NCI-H1092 treated with DMSO at 0.1 percent for 48 hours (cell line): ENCODE measurements around the gene NSUN3.
"Not testable (repeated sequence)": the region's sequence is repeated elsewhere in the genome, so short reads cannot be mapped to it uniquely, and the experiment has no call there.

Source experiments
- DNase-seq: peaks from one replicate; lab custom pipeline; 2025; lab: John Stamatoyannopoulos, UW

Gene NSUN3

GRCh38 chr3:94062513-94063404, at the start of gene NSUN3, which contains the start of gene DHFR2:
Gene NSUN3, plus strand, starts transcription at chr3:94063061. Its CDS starts 66 bp downstream, at chr3:94063127.
Gene DHFR2, minus strand, starts transcription at chr3:94062916. Its CDS starts 1,405 bp downstream, at chr3:94061511.
- DNase-seq: peak; percentile 97

GRCh38 chr3:94015025-94015424, 47.8 kb upstream of the NSUN3 start:
- no peak for DNase-seq

- DNase-seq: no peak
Observed at GRCh38 chr3:94019659-94020058, 43.2 kb upstream of the NSUN3 start.

GRCh38 chr3:94020293-94020692, 42.6 kb upstream of the NSUN3 start:
- no peak for DNase-seq

- no peak for DNase-seq
Observed at GRCh38 chr3:94024385-94024784, 38.5 kb upstream of the NSUN3 start.

GRCh38 chr3:94026623-94027022, 36.2 kb upstream of the NSUN3 start:
- no peak for DNase-seq

- peak; percentile 61 for DNase-seq
Observed at GRCh38 chr3:94028093-94028837, 34.6 kb upstream of the NSUN3 start, which contains the start of gene STX19. Gene STX19, minus strand, starts transcription at chr3:94028597. Its CDS starts 13,328 bp downstream, at chr3:94015269.

- no peak for DNase-seq
Observed at GRCh38 chr3:94036909-94037507, 25.9 kb upstream of the NSUN3 start.

- no peak for DNase-seq
Observed at GRCh38 chr3:94043285-94043684, 19.6 kb upstream of the NSUN3 start.

- DNase-seq: not testable (repeated sequence)
Observed at GRCh38 chr3:94044100-94044936, 18.5 kb upstream of the NSUN3 start.

- DNase-seq: no peak
Observed at GRCh38 chr3:94046533-94046932, 16.3 kb upstream of the NSUN3 start.

- DNase-seq: no peak
Observed at GRCh38 chr3:94049267-94049666, 13.6 kb upstream of the NSUN3 start.

GRCh38 chr3:94050546-94050945, 12.3 kb upstream of the NSUN3 start:
- no peak for DNase-seq

GRCh38 chr3:94061297-94061696, 1.6 kb upstream of the NSUN3 start:
- no peak for DNase-seq

- DNase-seq: peak; percentile 34
Observed at GRCh38 chr3:94063496-94064119, 747 bp downstream of the NSUN3 start.

GRCh38 chr3:94064243-94064860, 1.5 kb downstream of the NSUN3 start:
- DNase-seq: no peak

GRCh38 chr3:94065122-94065521, 2.3 kb downstream of the NSUN3 start:
- DNase-seq: no peak

GRCh38 chr3:94065819-94066480, 3.1 kb downstream of the NSUN3 start:
- no peak for DNase-seq

GRCh38 chr3:94066506-94067500, 3.9 kb downstream of the NSUN3 start:
- no peak for DNase-seq
